IMR-90 (cell line): ENCODE data around the gene COL8A1. TPM values are rescaled to one million over a fixed set of nuclear protein-coding genes. Genes with fewer than 3 reads are reported as not detected.

ENCODE experiments used
- ATAC-seq: fragments of 200-7000 bp; cut with Tn5 transposase; 2 replicates; pipeline ENCODE4 v1.9.1; 2020; ENCODE audit warnings: low read depth, mild to moderate bottlenecking, moderate library complexity
- BruUV-seq: library from RNA; stranded (reverse); fragments of 400-500 nt; replicated peaks from 2 replicates; lab custom pipeline; 2021; lab: Mats Ljungman, UMichigan
- CTCF ChIA-PET: fragments of 300-600 bp; formaldehyde crosslinking; extraction: SDS; loops from one replicate; lab custom pipeline; 2021; ENCODE audit warnings: antibody characterized with exemption; lab: Yijun Ruan, JAX
- POLR2A ChIA-PET: fragments of 300-600 bp; sonication (Branson Sonifier 250); formaldehyde crosslinking; loops from one replicate; lab custom pipeline; 2022; ENCODE audit warnings: antibody characterized with exemption; ENCODE audit not compliant: unreplicated experiment; lab: Charles Lee
- DNase-seq: peaks from one replicate; pipeline ENCODE4 v3.0.0; 2013
- H2AFZ ChIP-seq: replicated peaks from 2 replicates; pipeline ENCODE3; 2013; ENCODE audit warnings: low read length, mild to moderate bottlenecking; ENCODE audit not compliant: poor library complexity
- H2AK5ac ChIP-seq: 2 replicates; pipeline ENCODE4 v1.6.1; 2013; ENCODE audit warnings: low read depth, low read length, inconsistent platforms
- H2AK9ac ChIP-seq: replicated peaks from 2 replicates; pipeline ENCODE3; 2013; ENCODE audit warnings: mild to moderate bottlenecking, low read depth, low read length, moderate library complexity; ENCODE audit not compliant: poor library complexity
- H2BK120ac ChIP-seq: 2 replicates; pipeline ENCODE4 v1.6.1; 2013; ENCODE audit warnings: low read depth, low read length, inconsistent platforms
- H2BK15ac ChIP-seq: 3 replicates; pipeline ENCODE4 v1.6.1; 2013; ENCODE audit warnings: low read depth, low read length, inconsistent platforms
- H2BK20ac ChIP-seq: 2 replicates; pipeline ENCODE4 v1.6.1; 2013; ENCODE audit warnings: low read depth, mild to moderate bottlenecking, inconsistent platforms, low read length, moderate library complexity
- H2BK5ac ChIP-seq: 2 replicates; pipeline ENCODE4 v1.6.1; 2013; ENCODE audit warnings: mild to moderate bottlenecking, low read depth, low read length, inconsistent platforms; ENCODE audit not compliant: poor library complexity, severe bottlenecking
- H3K14ac ChIP-seq: replicated peaks from 2 replicates; pipeline ENCODE4 v1.6.1; 2013; ENCODE audit warnings: low read depth, low read length, inconsistent platforms
- H3K18ac ChIP-seq: 2 replicates; pipeline ENCODE4 v1.6.1; 2013; ENCODE audit warnings: low read depth, low read length, control low read depth
- H3K23ac ChIP-seq: 2 replicates; pipeline ENCODE4 v1.6.1; 2013; ENCODE audit warnings: low read depth, low read length, inconsistent platforms
- H3K27ac ChIP-seq: 2 replicates; pipeline ENCODE4 v1.5.1; 2013; ENCODE audit warnings: mild to moderate bottlenecking, control low read depth, low read length; ENCODE audit not compliant: insufficient read depth
- H3K27me3 ChIP-seq: 2 replicates; pipeline ENCODE4 v1.6.1; 2013; ENCODE audit warnings: low read length; ENCODE audit not compliant: control insufficient read depth, insufficient read depth
- H3K36me3 ChIP-seq: 2 replicates; pipeline ENCODE4 v1.6.1; 2013; ENCODE audit warnings: low read length, mixed read lengths; ENCODE audit not compliant: control insufficient read depth, insufficient read depth
- H3K4ac ChIP-seq: 2 replicates; pipeline ENCODE4 v1.6.1; 2013; ENCODE audit warnings: low read depth, low read length, inconsistent platforms
- H3K4me1 ChIP-seq: 2 replicates; pipeline ENCODE4 v1.6.1; 2013; ENCODE audit warnings: low read length, mixed read lengths; ENCODE audit not compliant: control insufficient read depth, insufficient read depth
- H3K4me2 ChIP-seq: 2 replicates; pipeline ENCODE4 v1.6.1; 2013; ENCODE audit warnings: low read depth, mild to moderate bottlenecking, control low read depth, low read length, moderate library complexity
- H3K4me3 ChIP-seq: 2 replicates; pipeline ENCODE4 v1.5.1; 2013; ENCODE audit warnings: low read depth, mild to moderate bottlenecking, control low read depth, low read length, moderate library complexity; ENCODE audit not compliant: insufficient read depth
- H3K56ac ChIP-seq: 2 replicates; pipeline ENCODE4 v1.6.1; 2013; ENCODE audit warnings: low read length, inconsistent platforms; ENCODE audit not compliant: insufficient read depth; ENCODE audit errors: extremely low read depth
- H3K79me1 ChIP-seq, 2 experiments: 2 replicates each; pipeline ENCODE4 v1.6.1; 2013; ENCODE audit warnings: low read length in 2 of 2, inconsistent platforms in 1 of 2, low read depth in 1 of 2
- H3K9ac ChIP-seq: 2 replicates; pipeline ENCODE4 v1.6.1; 2013; ENCODE audit warnings: low read depth, low read length, control low read depth
- H3K9me1 ChIP-seq: 2 replicates; pipeline ENCODE4 v1.6.1; 2013; ENCODE audit warnings: low read length, inconsistent platforms; ENCODE audit not compliant: insufficient read depth
- H3K9me3 ChIP-seq: 2 replicates; pipeline ENCODE4 v1.6.1; 2013; ENCODE audit warnings: low read length; ENCODE audit not compliant: control insufficient read depth, insufficient read depth
- H4K20me1 ChIP-seq: 2 replicates; pipeline ENCODE4 v1.6.1; 2013; ENCODE audit warnings: low read length, inconsistent platforms; ENCODE audit not compliant: insufficient read depth
- H4K5ac ChIP-seq: 2 replicates; pipeline ENCODE4 v1.6.1; 2013; ENCODE audit warnings: mild to moderate bottlenecking, low read depth, low read length, control low read depth
- H4K8ac ChIP-seq, 2 experiments: 2 replicates each; pipeline ENCODE4 v1.6.1; 2013; ENCODE audit warnings: low read depth in 2 of 2, low read length in 2 of 2, control low read depth in 1 of 2, inconsistent platforms in 1 of 2
- H4K91ac ChIP-seq: 2 replicates; pipeline ENCODE4 v1.6.1; 2013; ENCODE audit warnings: low read depth, low read length, inconsistent platforms; ENCODE audit not compliant: insufficient read depth
- BHLHE40 ChIP-seq: fragments of 150-350 bp; IDR thresholded peaks from 2 replicates; pipeline ENCODE4 v1.6.1; 2016; ENCODE audit warnings: mild to moderate bottlenecking, low read depth, low read length
- CEBPB ChIP-seq: IDR thresholded peaks from 2 replicates; pipeline ENCODE4 v1.6.1; 2012; ENCODE audit warnings: low read depth, low read length, improper control_type of control experiment
- CHD1 ChIP-seq: IDR thresholded peaks from 2 replicates; pipeline ENCODE4 v1.6.1; 2012; ENCODE audit warnings: low read depth, low read length, improper control_type of control experiment
- CTCF ChIP-seq: conservative IDR thresholded peaks from 2 replicates; pipeline ENCODE4 v1.5.1; 2012; ENCODE audit warnings: mild to moderate bottlenecking, low read depth, low read length, improper control_type of control experiment
- ELK1 ChIP-seq: fragments of 150-350 bp; IDR thresholded peaks from 2 replicates; pipeline ENCODE4 v1.6.1; 2016; ENCODE audit warnings: low read depth, mild to moderate bottlenecking, low read length, moderate library complexity, borderline replicate concordance
- FOS ChIP-seq: fragments of 150-350 bp; IDR thresholded peaks from 2 replicates; pipeline ENCODE4 v1.6.1; 2016; ENCODE audit warnings: low read depth, low read length
- MAFK ChIP-seq: IDR thresholded peaks from 2 replicates; pipeline ENCODE4 v1.6.1; 2012; ENCODE audit warnings: low read depth, low read length, improper control_type of control experiment
- MAZ ChIP-seq: IDR thresholded peaks from 2 replicates; pipeline ENCODE4 v1.6.1; 2012; ENCODE audit warnings: low read depth, mild to moderate bottlenecking, low read length, improper control_type of control experiment, moderate library complexity, borderline replicate concordance
- MXI1 ChIP-seq: IDR thresholded peaks from 2 replicates; pipeline ENCODE4 v1.6.1; 2012; ENCODE audit warnings: low read depth, mild to moderate bottlenecking, low read length, moderate library complexity, borderline replicate concordance
- NFE2L2 ChIP-seq: fragments of 150-350 bp; IDR thresholded peaks from 2 replicates; pipeline ENCODE4 v1.6.1; 2016; ENCODE audit warnings: low read depth, mild to moderate bottlenecking, low read length
- POLR2A ChIP-seq: IDR thresholded peaks from 2 replicates; pipeline ENCODE4 v1.6.1; 2012; ENCODE audit warnings: mild to moderate bottlenecking, low read depth, low read length
- RAD21 ChIP-seq: IDR thresholded peaks from 2 replicates; pipeline ENCODE4 v1.6.1; 2012; ENCODE audit warnings: low read length, improper control_type of control experiment
- RCOR1 ChIP-seq: IDR thresholded peaks from 2 replicates; pipeline ENCODE4 v1.6.1; 2012; ENCODE audit warnings: mild to moderate bottlenecking, low read length, improper control_type of control experiment; ENCODE audit not compliant: insufficient replicate concordance
- RFX5 ChIP-seq: IDR thresholded peaks from 2 replicates; pipeline ENCODE4 v1.8.0; 2012; ENCODE audit warnings: low read depth, mild to moderate bottlenecking, low read length, moderate library complexity
- SMC3 ChIP-seq: fragments of 150-350 bp; IDR thresholded peaks from 2 replicates; pipeline ENCODE4 v1.6.1; 2016; ENCODE audit warnings: low read depth, mild to moderate bottlenecking, antibody characterized with exemption, low read length, moderate library complexity
- USF2 ChIP-seq: fragments of 150-350 bp; IDR thresholded peaks from 2 replicates; pipeline ENCODE4 v1.6.1; 2017; ENCODE audit warnings: mild to moderate bottlenecking, antibody characterized with exemption, low read length, low read depth
- WGBS, 2 experiments: methylation state at CpG; one replicate each; pipeline versions ENCODE4 v1.1.5 to v1.1.7; 2013; ENCODE audit warnings: missing lambda C conversion rate in 2 of 2; ENCODE audit not compliant: insufficient read length in 1 of 2; ENCODE audit errors: extremely low coverage in 2 of 2; 5-methylcytosine and 5-hydroxymethylcytosine counted together
- dilution Hi-C: fragments of 300-500 bp; cut with HindIII; formaldehyde crosslinking; loops from one replicate; pipeline ENCODE4 v1.14.3; 2018; ENCODE audit warnings: low sequenced_read_pairs; ENCODE audit not compliant: unreplicated experiment
- in situ Hi-C: fragments of 300-500 bp; cut with MboI; formaldehyde crosslinking; loops from 3 replicates; pipeline ENCODE4 v1.14.3; 2019; ENCODE audit warnings: low sequenced_read_pairs, inconsistent platforms, mixed read lengths
- intact Hi-C: fragments of 100-400 bp; cut with micrococcal nuclease; formaldehyde crosslinking; loops from 2 replicates; pipeline ENCODE4 v1.10.0; 2022
- polyA plus RNA-seq, 3 experiments: library from polyadenylated mRNA; depleted of rRNA; stranded (reverse); fragments of >200 nt; gene quantifications; 2 replicates each; pipeline ENCODE4 v1.2.3, GENCODE V29; 2012; ENCODE audit warnings: low replicate concordance in 1 of 3
- total RNA-seq: library from RNA; depleted of rRNA; stranded (reverse); fragments of >200 nt; gene quantifications from 2 replicates; pipeline ENCODE4 v1.2.3, GENCODE V29; 2012

COL8A1 gene
- total and polyA plus RNA-seq, 2 of the 4 experiments (the other 2 are of a cell fraction): 119 to 151 TPM

GRCh38 chr3:99614768-99615167 is 23.6 kb upstream of the COL8A1 start:
- Histone ChIP-seq H3K27me3 (no peaks in the 10 kb centered on the region; the same call in 1 of the 2 replicates), H2BK120ac (no peak overlapping the region), H4K8ac (no peak overlapping the region), H2BK5ac (no peak overlapping the region), H3K4me1 (no peaks in the 10 kb centered on the region), H3K9me3 (no peaks in the 10 kb centered on the region), H3K27ac (no peak overlapping the region), H3K9ac (no peak overlapping the region), H4K20me1 (no peaks in the 10 kb centered on the region), H3K23ac (no peak overlapping the region), H2BK15ac (no peak overlapping the region), H2AK9ac (no peak overlapping the region), H2BK20ac (no peak overlapping the region), H3K4ac (no peak overlapping the region), H3K4me3 (no peak overlapping the region), H3K18ac (no peak overlapping the region), H3K79me1 (no peaks in the 10 kb centered on the region), H3K36me3 (no peaks in the 10 kb centered on the region), H2AFZ (no peak overlapping the region), H3K56ac (no peak overlapping the region), H3K4me2 (no peak overlapping the region), H3K14ac (no peak overlapping the region), H4K5ac (no peak overlapping the region), H4K91ac (no peak overlapping the region), H3K9me1 (no peaks in the 10 kb centered on the region), H2AK5ac (no peak overlapping the region)
- no TSS peak for BruUV-seq
- ATAC-seq (no peak), DNase-seq (no peak)
- dilution Hi-C loops (no loop called here), intact Hi-C loops (no loop called here), in situ Hi-C loops (no loop called here)
- no CpG with 5 or more reads among the region's 1 CpG for WGBS, 2 experiments
- no peak for TF ChIP-seq BHLHE40
- no peak for TF ChIP-seq POLR2A
- TF ChIP-seq MAFK: no peak
- TF ChIP-seq RAD21: no peak
- TF ChIP-seq MXI1: no peak
- no peak for TF ChIP-seq CTCF
- no peak for TF ChIP-seq MAZ
- no peak for TF ChIP-seq CEBPB
- no peak for TF ChIP-seq NFE2L2
- TF ChIP-seq ELK1: no peak
- no peak for TF ChIP-seq RCOR1
- no peak for TF ChIP-seq RFX5
- no peak for TF ChIP-seq SMC3
- no peak for TF ChIP-seq FOS
- TF ChIP-seq CHD1: no peak
- no peak for TF ChIP-seq USF2
- ChIA-PET POLR2A (no interaction called here), CTCF (no interaction called here)
